ENCODE measurements around the gene KAT5. TPM values are rescaled to one million over a fixed set of nuclear protein-coding genes. Genes with fewer than 3 reads are reported as not detected.

Gene KAT5
- total RNA-seq, 1 experiment from 2014 or later, result 56.6 TPM

GRCh38 chr11:65712633-65713076, 603 bp downstream of the KAT5 start:
- TF ChIP-seq PRDM15 (CRISPR knock-in tag; IDR thresholded peaks at IDR 0.05), result peak; percentile 94
- TF ChIP-seq SMAD4 (CRISPR knock-in tag; IDR thresholded peaks at IDR 0.05), result no peak
- peak; percentile 96 for TF ChIP-seq ZNF121 (CRISPR knock-in tag; IDR thresholded peaks at IDR 0.05)
- 0 out of 2 replicates have a peak, but pooled peaks have one; percentile 5 for TF ChIP-seq GTF2I (CRISPR knock-in tag; conservative IDR thresholded peaks at IDR 0.05)
- Mint-ChIP-seq H3K9me3 (no peaks in the 10 kb centered on the region), H3K36me3 (peaks cover 41% of the 10 kb centered on the region), H3K4me3 (peak overlapping the region; percentile 82), H3K27ac (peak overlapping the region; percentile 96), H3K4me1 (0 out of 2 replicates have a peak, but pooled peaks cover 3% of the 10 kb centered on the region), H3K27me3 (ENCODE audit: low read depth) (peaks cover 3% of the 10 kb centered on the region)
- ChIA-PET CTCF (interaction anchor here (0.6 to 4.5 kb wide), 30 partner anchors 8 to 643 kb away, joined by 3 to 48 read pairs (median 6); partner anchors contain the start of genes AP5B1, CCDC85B, FIBP and MUS81), POLR2A (interaction anchor here (1.0 to 2.7 kb wide), 3 partner anchors 7 to 178 kb away, joined by 9 to 18 read pairs (median 13); partner anchors contain the start of genes CCDC85B, CFL1, MUS81 and RNASEH2C)
- ATAC-seq, result no peak
- no peak for DNase-seq (ENCODE audit: low spot score)

- Mint-ChIP-seq H3K9me3 (no peaks in the 10 kb centered on the region), H3K36me3 (peaks cover 47% of the 10 kb centered on the region), H3K27ac (no peak overlapping the region), H3K27me3 (ENCODE audit: low read depth) (peaks cover 2% of the 10 kb centered on the region), H3K4me3 (peak overlapping the region; percentile 82), H3K4me1 (0 out of 2 replicates have a peak, but pooled peaks cover 3% of the 10 kb centered on the region)
- CTCF ChIA-PET, result interaction anchor here (1.1 to 4.5 kb wide), 7 partner anchors 14 to 332 kb away, joined by 7 to 48 read pairs (median 21); partner anchors contain the start of genes AP5B1, CCDC85B and FIBP
- ATAC-seq, result no peak
- DNase-seq (ENCODE audit: low spot score), result peak; percentile 10
- POLR2A ChIA-PET, result interaction anchor here (2.7 kb wide), 1 partner anchor 146 kb away, joined by 18 read pairs; the partner anchor contains the start of genes CFL1 and MUS81
- TF ChIP-seq ELF4 (CRISPR knock-in tag; IDR thresholded peaks at IDR 0.05; ENCODE audit: low read depth) (no peak), HMGXB4 (CRISPR knock-in tag; IDR thresholded peaks at IDR 0.05) (no peak), AR (CRISPR knock-in tag; IDR thresholded peaks at IDR 0.05) (no peak), MYBL2 (CRISPR knock-in tag; IDR thresholded peaks at IDR 0.05) (no peak), MXD4 (CRISPR knock-in tag; IDR thresholded peaks at IDR 0.05; ENCODE audit: borderline replicate concordance) (no peak), CREB1 (CRISPR knock-in tag; IDR thresholded peaks at IDR 0.05) (no peak), ZNF396 (CRISPR knock-in tag; IDR thresholded peaks at IDR 0.05; ENCODE audit: borderline replicate concordance) (no peak), IRF1 (CRISPR knock-in tag; IDR thresholded peaks at IDR 0.05) (no peak), ZNF138 (CRISPR knock-in tag; conservative IDR thresholded peaks at IDR 0.05) (no peak), CTCF (IDR thresholded peaks at IDR 0.05) (no peak), ERG (CRISPR knock-in tag; IDR thresholded peaks at IDR 0.05) (no peak)
Observed at GRCh38 chr11:65713212-65713969, 1.3 kb downstream of the KAT5 start.

Measured in WTC11 (cell line).